ENCODE data around the gene AP3M1.

Gene AP3M1

GRCh38 chr10:74079028-74079935 is 71.3 kb downstream of the AP3M1 start:
- TF ChIP-seq CTCF (IDR thresholded peaks at IDR 0.05; ENCODE audit: borderline replicate concordance, control extremely low read depth, extremely low read depth, insufficient read depth, missing control alignments): no peak
- no peak for DNase-seq (ENCODE audit: low spot score)
- in situ Hi-C loops (cut with MboI; ENCODE audit: low sequenced_read_pairs, unreplicated experiment): loop anchor here (25.0 kb wide), 1 partner anchor 192 kb away; no protein-coding TSS in a partner anchor

GRCh38 chr10:74078037-74078436 is 72.6 kb downstream of the AP3M1 start:
- in situ Hi-C loops (cut with MboI; ENCODE audit: low sequenced_read_pairs, unreplicated experiment): loop anchor here (25.0 kb wide), 1 partner anchor 191 kb away; no protein-coding TSS in a partner anchor
- TF ChIP-seq CTCF (IDR thresholded peaks at IDR 0.05; ENCODE audit: borderline replicate concordance, control extremely low read depth, extremely low read depth, insufficient read depth, missing control alignments): no peak
- DNase-seq (ENCODE audit: low spot score): no peak

- DNase-seq (ENCODE audit: low spot score): no peak
- TF ChIP-seq CTCF (IDR thresholded peaks at IDR 0.05; ENCODE audit: borderline replicate concordance, control extremely low read depth, extremely low read depth, insufficient read depth, missing control alignments): no peak
- in situ Hi-C loops (cut with MboI; ENCODE audit: low sequenced_read_pairs, unreplicated experiment): loop anchor here (25.0 kb wide), 1 partner anchor 190 kb away; no protein-coding TSS in a partner anchor
Measured at GRCh38 chr10:74077416-74077815, 73.2 kb downstream of the AP3M1 start.

GRCh38 chr10:74076961-74077360 is 73.7 kb downstream of the AP3M1 start:
- DNase-seq (ENCODE audit: low spot score): no peak
- in situ Hi-C loops (cut with MboI; ENCODE audit: low sequenced_read_pairs, unreplicated experiment): loop anchor here (25.0 kb wide), 1 partner anchor 190 kb away; no protein-coding TSS in a partner anchor
- no peak for TF ChIP-seq CTCF (IDR thresholded peaks at IDR 0.05; ENCODE audit: borderline replicate concordance, control extremely low read depth, extremely low read depth, insufficient read depth, missing control alignments)

GRCh38 chr10:74075906-74076305 is 74.7 kb downstream of the AP3M1 start:
- no peak for TF ChIP-seq CTCF (IDR thresholded peaks at IDR 0.05; ENCODE audit: borderline replicate concordance, control extremely low read depth, extremely low read depth, insufficient read depth, missing control alignments)
- no peak for DNase-seq (ENCODE audit: low spot score)
- in situ Hi-C loops (cut with MboI; ENCODE audit: low sequenced_read_pairs, unreplicated experiment): loop anchor here (25.0 kb wide), 1 partner anchor 189 kb away; no protein-coding TSS in a partner anchor

- in situ Hi-C loops (cut with MboI; ENCODE audit: low sequenced_read_pairs, unreplicated experiment): no loop called here
- no peak for DNase-seq (ENCODE audit: low spot score)
- TF ChIP-seq CTCF (IDR thresholded peaks at IDR 0.05; ENCODE audit: borderline replicate concordance, control extremely low read depth, extremely low read depth, insufficient read depth, missing control alignments): no peak
Measured at GRCh38 chr10:74072503-74072902, 78.1 kb downstream of the AP3M1 start.

All from GM13976 (cell line).